SK-N-SH (cell line): ENCODE measurements around the gene WDR75.

Source experiments
- CHD2 ChIP-seq: fragments of 150-350 bp; IDR thresholded peaks from 2 replicates; pipeline ENCODE4 v1.6.1; 2018; ENCODE audit warnings: low read length; ENCODE audit not compliant: partially characterized antibody
- CTCF ChIP-seq: fragments of 200-600 bp; sonication (generic); IDR thresholded peaks from 2 replicates; pipeline ENCODE4 v1.6.1; 2017; ENCODE audit warnings: antibody characterized with exemption, mild to moderate bottlenecking, moderate library complexity
- EZH2phosphoT487 ChIP-seq: fragments of 200-600 bp; sonication (generic); IDR thresholded peaks from 2 replicates; pipeline ENCODE4 v1.6.1; 2017; ENCODE audit warnings: low read depth, mixed run types, mild to moderate bottlenecking, antibody characterized with exemption, moderate library complexity, borderline replicate concordance
- GATA2 ChIP-seq: sonication (generic); formaldehyde crosslinking; IDR thresholded peaks from 2 replicates; pipeline ENCODE4 v1.5.0; 2020; ENCODE audit warnings: mild to moderate bottlenecking, missing genetic modification reagents
- PBX3 ChIP-seq: IDR thresholded peaks from 2 replicates; pipeline ENCODE4; 2012
- TEAD4 ChIP-seq: IDR thresholded peaks from 2 replicates; pipeline ENCODE4 v1.4.0; 2012; ENCODE audit warnings: mild to moderate bottlenecking, borderline replicate concordance; ENCODE audit not compliant: insufficient read depth
- USF1 ChIP-seq: IDR thresholded peaks from 2 replicates; pipeline ENCODE4 v1.4.0; 2012; ENCODE audit warnings: low read depth, borderline replicate concordance
- USF2 ChIP-seq: fragments of 150-350 bp; IDR thresholded peaks from 2 replicates; pipeline ENCODE4 v1.6.1; 2017; ENCODE audit warnings: antibody characterized with exemption, low read length, low read depth, borderline replicate concordance

GRCh38 chr2:189440947-189441708, at the start of gene WDR75:
- TF ChIP-seq TEAD4 (no peak), CTCF (no peak), CHD2 (peak; percentile 68), PBX3 (no peak), GATA2 (CRISPR knock-in tag) (no peak; the same call in 1 of the 2 replicates), USF2 (peak; percentile 83), EZH2phosphoT487 (no peak), USF1 (peak; percentile 96)
